GM12878 (cell line): ENCODE data around the gene RNF34.

Source experiments
- BCL11A ChIP-seq: IDR thresholded peaks from 2 replicates; pipeline ENCODE4 v1.6.1; 2011; ENCODE audit warnings: low read depth, low read length
- BCL3 ChIP-seq: IDR thresholded peaks from 2 replicates; pipeline ENCODE4 v1.6.1; 2011; ENCODE audit warnings: borderline replicate concordance, low read depth, mild to moderate bottlenecking, moderate library complexity, low read length; ENCODE audit not compliant: insufficient read depth, poor library complexity, severe bottlenecking
- MAX ChIP-seq: IDR thresholded peaks from 2 replicates; pipeline ENCODE4 v1.6.1; 2012; ENCODE audit warnings: low read depth, low read length, improper control_type of control experiment
- MXI1 ChIP-seq: fragments of 150-350 bp; IDR thresholded peaks from 2 replicates; pipeline ENCODE4 v1.6.1; 2011; ENCODE audit warnings: low read depth, mild to moderate bottlenecking, inconsistent platforms, low read length, improper control_type of control experiment

GRCh38 chr12:121423253-121423652 is 23.3 kb downstream of the RNF34 start:
- TF ChIP-seq BCL11A (no peak), MXI1 (no peak), MAX (no peak), BCL3 (no peak)
